SK-N-SH treated with all-trans-retinoic acid at 6 μM for 48 hours (cell line): ENCODE measurements around the gene FOSL2.

Experiments used
- BACH2 ChIP-seq: fragments of 250-450 bp; sonication (Bioruptor Pico); IDR thresholded peaks from 2 replicates; pipeline ENCODE4 v1.9.0; 2021; ENCODE audit warnings: mild to moderate bottlenecking, borderline replicate concordance
- CSDC2 ChIP-seq: fragments of 250-450 bp; sonication (Bioruptor Pico); IDR thresholded peaks from 2 replicates; pipeline ENCODE4 v1.5.0; 2020; ENCODE audit warnings: mild to moderate bottlenecking, moderate library complexity
- CSRNP3 ChIP-seq: fragments of 250-450 bp; sonication (Bioruptor Pico); IDR thresholded peaks from 2 replicates; pipeline ENCODE4 v1.5.1; 2021; ENCODE audit warnings: mild to moderate bottlenecking, moderate library complexity
- POU6F1 ChIP-seq: fragments of 250-450 bp; sonication (Bioruptor Pico); IDR thresholded peaks from 2 replicates; pipeline ENCODE4 v1.8.0; 2021; ENCODE audit warnings: low read depth, mild to moderate bottlenecking, moderate library complexity, borderline replicate concordance
- PPARA ChIP-seq: fragments of 250-450 bp; sonication (Bioruptor Pico); IDR thresholded peaks from 2 replicates; pipeline ENCODE4 v1.5.0; 2020; ENCODE audit warnings: mild to moderate bottlenecking, borderline replicate concordance
- TCF4 ChIP-seq: fragments of 250-450 bp; sonication (Bioruptor Pico); IDR thresholded peaks from 2 replicates; pipeline ENCODE4 v1.8.0; 2021; ENCODE audit warnings: mild to moderate bottlenecking, moderate library complexity, borderline replicate concordance
- TOX ChIP-seq: fragments of 250-450 bp; sonication (Bioruptor Pico); IDR thresholded peaks from 2 replicates; pipeline ENCODE4 v1.8.0; 2021; ENCODE audit warnings: mild to moderate bottlenecking, moderate library complexity, borderline replicate concordance
- ZC3H10 ChIP-seq: fragments of 250-450 bp; sonication (Bioruptor Pico); IDR thresholded peaks from 2 replicates; pipeline ENCODE4 v1.5.1; 2021; ENCODE audit warnings: mild to moderate bottlenecking, moderate library complexity
- ZFP3 ChIP-seq: fragments of 250-450 bp; sonication (Bioruptor Pico); IDR thresholded peaks from 2 replicates; pipeline ENCODE4 v1.5.0; 2020; ENCODE audit warnings: mild to moderate bottlenecking, moderate library complexity
- ZFP30 ChIP-seq: fragments of 450-650 bp; formaldehyde crosslinking; IDR thresholded peaks from 2 replicates; pipeline ENCODE4 v1.5.0; 2022; ENCODE audit warnings: mild to moderate bottlenecking, moderate library complexity
- ZNF565 ChIP-seq: fragments of 450-650 bp; formaldehyde crosslinking; conservative IDR thresholded peaks from 2 replicates; pipeline ENCODE4 v1.5.0; 2020; ENCODE audit warnings: low read depth, mild to moderate bottlenecking, moderate library complexity
- ZNF70 ChIP-seq: fragments of 450-650 bp; formaldehyde crosslinking; IDR thresholded peaks from 2 replicates; pipeline ENCODE4 v1.5.0; 2020; ENCODE audit warnings: mild to moderate bottlenecking, moderate library complexity
- TF ChIP-seq, protein P1 (sequence below): fragments of 250-450 bp; sonication (Bioruptor Pico); IDR thresholded peaks from 2 replicates; pipeline ENCODE4 v1.8.0; 2020; ENCODE audit warnings: mild to moderate bottlenecking, moderate library complexity, borderline replicate concordance

GRCh38 chr2:28465148-28465885 is 72.7 kb downstream of the FOSL2 start:
- TF ChIP-seq, protein P1, sequence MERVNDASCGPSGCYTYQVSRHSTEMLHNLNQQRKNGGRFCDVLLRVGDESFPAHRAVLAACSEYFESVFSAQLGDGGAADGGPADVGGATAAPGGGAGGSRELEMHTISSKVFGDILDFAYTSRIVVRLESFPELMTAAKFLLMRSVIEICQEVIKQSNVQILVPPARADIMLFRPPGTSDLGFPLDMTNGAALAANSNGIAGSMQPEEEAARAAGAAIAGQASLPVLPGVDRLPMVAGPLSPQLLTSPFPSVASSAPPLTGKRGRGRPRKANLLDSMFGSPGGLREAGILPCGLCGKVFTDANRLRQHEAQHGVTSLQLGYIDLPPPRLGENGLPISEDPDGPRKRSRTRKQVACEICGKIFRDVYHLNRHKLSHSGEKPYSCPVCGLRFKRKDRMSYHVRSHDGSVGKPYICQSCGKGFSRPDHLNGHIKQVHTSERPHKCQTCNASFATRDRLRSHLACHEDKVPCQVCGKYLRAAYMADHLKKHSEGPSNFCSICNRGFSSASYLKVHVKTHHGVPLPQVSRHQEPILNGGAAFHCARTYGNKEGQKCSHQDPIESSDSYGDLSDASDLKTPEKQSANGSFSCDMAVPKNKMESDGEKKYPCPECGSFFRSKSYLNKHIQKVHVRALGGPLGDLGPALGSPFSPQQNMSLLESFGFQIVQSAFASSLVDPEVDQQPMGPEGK (CRISPR knock-in tag), result no peak
- TF ChIP-seq ZFP3, result no peak
- TF ChIP-seq CSDC2 (CRISPR knock-in tag), result no peak
- TF ChIP-seq BACH2 (CRISPR knock-in tag), result no peak
- TF ChIP-seq POU6F1 (CRISPR knock-in tag), result no peak
- TF ChIP-seq CSRNP3 (CRISPR knock-in tag), result no peak
- TF ChIP-seq ZC3H10 (CRISPR knock-in tag), result no peak
- TF ChIP-seq TCF4, result no peak
- no peak for TF ChIP-seq ZFP30 (CRISPR knock-in tag)
- no peak for TF ChIP-seq PPARA (CRISPR knock-in tag)
- TF ChIP-seq ZNF565 (CRISPR knock-in tag), result no peak
- no peak for TF ChIP-seq TOX (CRISPR knock-in tag)
- TF ChIP-seq ZNF70 (CRISPR knock-in tag), result no peak
